GM12878 (cell line): ENCODE results near the gene RPL19.

Source experiments
- EP300 ChIP-seq, 2 experiments: fragments of 150-350 bp in 1 of 2; IDR thresholded peaks; 2 replicates each; pipeline ENCODE4 v1.6.1; 2011 to 2012; ENCODE audit warnings: low read depth in 2 of 2, low read length in 2 of 2, borderline replicate concordance in 1 of 2, improper control_type of control experiment in 1 of 2, inconsistent platforms in 1 of 2; ENCODE audit not compliant: control insufficient read depth in 1 of 2
- NBN ChIP-seq: fragments of 450-650 bp; IDR thresholded peaks from 2 replicates; pipeline ENCODE4 v1.6.1; 2016
- NFIC ChIP-seq: IDR thresholded peaks from 2 replicates; pipeline ENCODE4 v1.6.1; 2012; ENCODE audit warnings: low read depth, mild to moderate bottlenecking, inconsistent platforms, low read length, moderate library complexity
- RFX5 ChIP-seq: IDR thresholded peaks from 2 replicates; pipeline ENCODE4 v1.6.1; 2011; ENCODE audit warnings: low read depth, low read length, improper control_type of control experiment
- SP1 ChIP-seq: IDR thresholded peaks from one replicate; pipeline ENCODE4 v1.6.1; 2011; ENCODE audit warnings: low read depth, low read length
- SRF ChIP-seq, 2 experiments: IDR thresholded peaks; 2 replicates each; pipeline ENCODE4 v1.6.1; 2011; ENCODE audit warnings: low read depth in 2 of 2, low read length in 2 of 2, mild to moderate bottlenecking in 1 of 2, moderate library complexity in 1 of 2
- TAF1 ChIP-seq: IDR thresholded peaks from 2 replicates; pipeline ENCODE4 v1.6.1; 2011; ENCODE audit warnings: mild to moderate bottlenecking, low read depth, low read length, borderline replicate concordance
- YY1 ChIP-seq: IDR thresholded peaks from 2 replicates; pipeline ENCODE4 v1.6.1; 2011; ENCODE audit warnings: low read depth, mild to moderate bottlenecking, low read length
- TF ChIP-seq, protein P1 (sequence below), 3 experiments: IDR thresholded peaks in 2 of 3; conservative IDR thresholded peaks in 1 of 3; 2 replicates each; pipeline ENCODE4 v1.5.1; 2011; ENCODE audit warnings: low read depth in 3 of 3, low read length in 3 of 3, mild to moderate bottlenecking in 3 of 3, control low read depth in 2 of 3, moderate library complexity in 2 of 3, inconsistent platforms in 1 of 3, mixed read lengths in 1 of 3; ENCODE audit not compliant: control insufficient read depth in 2 of 3, insufficient read depth in 1 of 3; ENCODE audit errors: extremely low read depth in 1 of 3
- TF ChIP-seq, protein P2 (sequence below): IDR thresholded peaks from 2 replicates; pipeline ENCODE4 v1.6.1; 2012; ENCODE audit warnings: mild to moderate bottlenecking, low read depth, low read length

DNA sequence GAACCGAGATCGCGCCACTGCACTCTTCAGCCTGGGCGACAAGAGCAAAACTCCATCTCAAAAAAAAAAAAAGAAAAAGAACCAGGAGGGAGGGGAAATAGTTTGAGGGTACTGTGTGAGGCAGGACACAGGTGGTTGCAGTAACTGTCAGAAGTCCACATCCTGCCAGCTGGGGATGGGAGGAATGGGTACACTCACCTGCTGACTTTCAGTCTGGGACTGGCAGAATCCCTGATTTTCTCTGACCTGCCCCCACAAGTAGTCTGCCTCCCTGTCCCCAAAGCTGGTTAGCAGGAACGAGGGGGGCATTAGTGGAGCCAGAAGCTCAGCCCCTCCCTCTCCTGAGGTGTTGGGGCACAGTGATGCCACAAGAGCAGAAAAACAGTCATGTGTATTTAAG is 27.0 kb upstream of the RPL19 start:
- TF ChIP-seq EP300 (IDR thresholded peaks at IDR 0.05; ENCODE audit: borderline replicate concordance in 1 of 2, control insufficient read depth in 1 of 2, low read depth in 2 of 2, low read length in 2 of 2), result no peak
- TF ChIP-seq SP1, result no peak
- TF ChIP-seq RFX5, result no peak
- no peak for TF ChIP-seq SRF (IDR thresholded peaks at IDR 0.05; ENCODE audit: low read depth in 2 of 2, low read length in 2 of 2)
- TF ChIP-seq, protein P1, sequence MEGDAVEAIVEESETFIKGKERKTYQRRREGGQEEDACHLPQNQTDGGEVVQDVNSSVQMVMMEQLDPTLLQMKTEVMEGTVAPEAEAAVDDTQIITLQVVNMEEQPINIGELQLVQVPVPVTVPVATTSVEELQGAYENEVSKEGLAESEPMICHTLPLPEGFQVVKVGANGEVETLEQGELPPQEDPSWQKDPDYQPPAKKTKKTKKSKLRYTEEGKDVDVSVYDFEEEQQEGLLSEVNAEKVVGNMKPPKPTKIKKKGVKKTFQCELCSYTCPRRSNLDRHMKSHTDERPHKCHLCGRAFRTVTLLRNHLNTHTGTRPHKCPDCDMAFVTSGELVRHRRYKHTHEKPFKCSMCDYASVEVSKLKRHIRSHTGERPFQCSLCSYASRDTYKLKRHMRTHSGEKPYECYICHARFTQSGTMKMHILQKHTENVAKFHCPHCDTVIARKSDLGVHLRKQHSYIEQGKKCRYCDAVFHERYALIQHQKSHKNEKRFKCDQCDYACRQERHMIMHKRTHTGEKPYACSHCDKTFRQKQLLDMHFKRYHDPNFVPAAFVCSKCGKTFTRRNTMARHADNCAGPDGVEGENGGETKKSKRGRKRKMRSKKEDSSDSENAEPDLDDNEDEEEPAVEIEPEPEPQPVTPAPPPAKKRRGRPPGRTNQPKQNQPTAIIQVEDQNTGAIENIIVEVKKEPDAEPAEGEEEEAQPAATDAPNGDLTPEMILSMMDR (IDR thresholded peaks at IDR 0.05 in 2 of 3, conservative IDR thresholded peaks at IDR 0.05 in 1 of 3; ENCODE audit: control insufficient read depth in 2 of 3, extremely low read depth in 1 of 3, insufficient read depth in 1 of 3, low read depth in 3 of 3, low read length in 3 of 3), result no peak
- no peak for TF ChIP-seq NBN
- TF ChIP-seq, protein P2, sequence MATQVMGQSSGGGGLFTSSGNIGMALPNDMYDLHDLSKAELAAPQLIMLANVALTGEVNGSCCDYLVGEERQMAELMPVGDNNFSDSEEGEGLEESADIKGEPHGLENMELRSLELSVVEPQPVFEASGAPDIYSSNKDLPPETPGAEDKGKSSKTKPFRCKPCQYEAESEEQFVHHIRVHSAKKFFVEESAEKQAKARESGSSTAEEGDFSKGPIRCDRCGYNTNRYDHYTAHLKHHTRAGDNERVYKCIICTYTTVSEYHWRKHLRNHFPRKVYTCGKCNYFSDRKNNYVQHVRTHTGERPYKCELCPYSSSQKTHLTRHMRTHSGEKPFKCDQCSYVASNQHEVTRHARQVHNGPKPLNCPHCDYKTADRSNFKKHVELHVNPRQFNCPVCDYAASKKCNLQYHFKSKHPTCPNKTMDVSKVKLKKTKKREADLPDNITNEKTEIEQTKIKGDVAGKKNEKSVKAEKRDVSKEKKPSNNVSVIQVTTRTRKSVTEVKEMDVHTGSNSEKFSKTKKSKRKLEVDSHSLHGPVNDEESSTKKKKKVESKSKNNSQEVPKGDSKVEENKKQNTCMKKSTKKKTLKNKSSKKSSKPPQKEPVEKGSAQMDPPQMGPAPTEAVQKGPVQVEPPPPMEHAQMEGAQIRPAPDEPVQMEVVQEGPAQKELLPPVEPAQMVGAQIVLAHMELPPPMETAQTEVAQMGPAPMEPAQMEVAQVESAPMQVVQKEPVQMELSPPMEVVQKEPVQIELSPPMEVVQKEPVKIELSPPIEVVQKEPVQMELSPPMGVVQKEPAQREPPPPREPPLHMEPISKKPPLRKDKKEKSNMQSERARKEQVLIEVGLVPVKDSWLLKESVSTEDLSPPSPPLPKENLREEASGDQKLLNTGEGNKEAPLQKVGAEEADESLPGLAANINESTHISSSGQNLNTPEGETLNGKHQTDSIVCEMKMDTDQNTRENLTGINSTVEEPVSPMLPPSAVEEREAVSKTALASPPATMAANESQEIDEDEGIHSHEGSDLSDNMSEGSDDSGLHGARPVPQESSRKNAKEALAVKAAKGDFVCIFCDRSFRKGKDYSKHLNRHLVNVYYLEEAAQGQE, result no peak
- no peak for TF ChIP-seq TAF1
- TF ChIP-seq YY1, result no peak
- TF ChIP-seq NFIC, result no peak
